8988T (cell line): ENCODE data around the gene KCNMB2.

Experiments used
- DNase-seq: peaks from one replicate; pipeline ENCODE4 v3.0.0; 2011

The KCNMB2 gene

GRCh38 chr3:178663201-178663934, 127.1 kb downstream of the KCNMB2 start:
- DNase-seq, result no peak

DNA sequence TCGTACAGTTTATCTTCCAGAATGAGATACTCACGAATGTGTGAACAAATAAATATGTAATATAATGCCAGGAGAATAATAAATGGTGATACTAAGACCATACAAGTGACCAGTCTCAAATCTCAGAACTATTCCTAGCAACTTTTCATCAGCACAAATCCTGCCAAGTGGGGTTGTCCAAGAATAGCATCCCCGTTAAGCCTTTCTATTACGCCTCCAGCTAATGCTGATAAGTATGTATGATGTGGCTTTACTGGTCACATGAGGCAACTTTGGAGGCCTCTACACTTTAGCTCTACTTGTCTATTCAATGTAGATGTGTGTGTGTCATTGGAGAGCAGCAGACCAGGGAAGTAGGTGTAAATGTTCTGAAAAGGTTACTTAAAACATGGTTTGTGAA, 129.5 kb downstream of the KCNMB2 start:
- DNase-seq, result no peak

- DNase-seq, result no peak
These were observed 132.9 kb downstream of the KCNMB2 start for GRCh38 chr3:178669022-178669601.

DNA sequence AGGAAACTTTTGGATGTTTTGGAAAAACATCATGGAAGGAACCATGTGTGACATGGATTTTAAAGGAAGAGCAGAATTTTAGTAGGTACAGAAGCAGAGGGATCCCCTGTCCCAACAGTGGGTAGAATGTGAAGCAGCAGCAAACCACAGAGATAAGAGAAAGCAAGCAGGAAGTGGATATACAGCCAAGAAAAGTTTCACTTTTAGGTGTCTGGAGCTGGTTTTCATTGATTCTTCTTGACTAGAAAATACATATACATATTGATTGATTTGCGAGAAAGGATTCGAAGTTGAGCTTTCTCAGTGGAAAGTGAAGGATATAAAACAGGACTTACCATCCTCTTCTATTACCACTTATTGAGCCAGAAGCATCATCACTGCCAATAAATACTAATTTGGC, 133.5 kb downstream of the KCNMB2 start:
- no peak for DNase-seq

- DNase-seq, result no peak
These were observed 135.1 kb downstream of the KCNMB2 start for GRCh38 chr3:178671377-178671776.

DNA sequence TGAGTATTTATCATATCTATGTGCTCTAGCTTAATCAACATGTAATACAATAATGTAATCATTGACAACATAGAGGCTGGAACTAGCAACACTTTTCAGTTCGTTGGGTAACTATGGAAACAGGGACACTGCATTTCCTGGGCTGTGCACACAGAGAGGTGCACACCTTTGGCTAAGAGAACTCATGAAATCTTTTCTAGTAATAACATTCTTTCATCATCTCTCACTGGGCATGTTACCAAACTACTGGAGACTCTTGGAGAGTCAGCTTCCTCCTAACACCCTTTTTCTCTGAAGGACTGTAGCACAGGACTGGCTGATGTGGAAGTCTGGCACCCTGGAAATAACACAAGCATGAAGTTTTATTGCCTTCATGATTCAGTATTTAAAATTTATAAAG, 135.6 kb downstream of the KCNMB2 start:
- no peak for DNase-seq

DNA sequence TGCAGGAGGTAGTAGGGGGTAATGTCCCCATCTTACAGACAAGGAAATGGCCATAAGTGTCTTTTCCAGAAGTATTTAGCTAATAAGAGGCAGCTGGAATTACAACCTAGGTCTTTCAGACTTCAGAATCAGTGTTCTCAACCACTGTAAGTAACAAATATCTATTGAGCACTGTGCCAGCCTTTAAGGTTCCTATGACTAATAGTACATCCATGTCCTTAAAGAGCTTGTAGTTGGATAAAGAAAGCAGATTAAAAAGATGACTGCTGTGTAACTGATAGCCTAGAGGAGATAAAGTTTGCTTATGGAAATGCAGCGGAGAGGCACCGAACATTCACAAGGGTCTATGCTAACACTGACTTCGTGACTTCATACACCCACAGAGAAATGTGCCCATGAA, 136.0 kb downstream of the KCNMB2 start:
- no peak for DNase-seq

DNA sequence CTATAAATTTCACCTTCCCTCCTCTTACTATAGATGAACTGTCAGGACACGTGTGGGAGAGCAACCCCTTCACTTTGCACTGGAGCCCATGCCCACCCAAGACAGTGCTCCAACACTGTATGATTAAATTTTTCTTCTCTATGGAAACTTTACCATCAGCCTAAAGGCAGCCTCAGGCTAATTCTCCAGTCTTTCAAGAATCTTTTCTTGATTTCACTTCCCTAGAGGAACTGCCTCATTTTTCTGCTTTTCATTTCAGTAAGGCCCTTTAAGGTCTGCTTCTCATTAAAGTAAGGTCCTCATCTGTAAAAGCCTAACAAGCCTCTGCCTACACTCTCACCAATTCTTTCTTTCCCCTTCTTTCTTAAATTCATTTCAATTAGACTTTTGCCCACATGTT, 137.3 kb downstream of the KCNMB2 start:
- no peak for DNase-seq

- DNase-seq, result no peak
These were observed 139.8 kb downstream of the KCNMB2 start for GRCh38 chr3:178676077-178676476.

GRCh38 chr3:178676942-178677790, 140.9 kb downstream of the KCNMB2 start:
- DNase-seq, result no peak

- DNase-seq, result no peak
These were observed 141.7 kb downstream of the KCNMB2 start for GRCh38 chr3:178677961-178678360.

GRCh38 chr3:178680037-178680436, 143.8 kb downstream of the KCNMB2 start:
- DNase-seq, result no peak

- DNase-seq, result no peak
These were observed 144.3 kb downstream of the KCNMB2 start for GRCh38 chr3:178680489-178680888.

DNA sequence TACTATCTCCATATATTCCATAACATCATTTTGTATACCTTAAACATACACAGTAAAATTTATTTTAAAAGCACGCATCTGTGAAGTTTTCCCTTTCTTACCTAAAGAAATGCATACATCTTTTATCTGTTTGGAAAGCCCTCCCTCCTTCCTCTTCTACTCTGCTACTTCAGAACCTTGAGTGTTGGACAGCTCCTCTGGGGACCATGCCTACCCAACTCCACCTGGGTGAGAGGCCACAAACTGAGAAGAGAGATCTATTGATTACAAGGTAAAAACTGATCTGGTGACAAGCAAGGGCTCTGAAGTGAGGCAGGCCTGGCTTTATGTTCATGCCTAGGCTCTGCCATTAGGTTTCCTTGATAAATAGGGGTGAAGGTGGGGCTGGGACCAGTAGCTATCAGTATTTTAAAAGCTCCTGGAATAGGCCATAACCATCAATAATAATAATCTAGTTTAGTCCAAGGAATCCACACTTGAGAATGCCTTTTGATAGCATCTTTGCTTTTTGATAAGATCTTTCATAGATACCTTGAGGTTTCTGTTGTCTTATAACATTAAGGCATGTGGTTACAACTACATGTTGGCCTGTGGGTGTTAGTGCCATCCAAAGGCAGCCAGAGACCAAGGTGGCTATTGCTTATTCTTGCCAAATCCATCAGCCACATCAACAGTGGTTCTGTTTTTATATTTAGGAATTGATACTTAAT, 148.8 kb downstream of the KCNMB2 start:
- no peak for DNase-seq

GRCh38 chr3:178685591-178685906, 149.3 kb downstream of the KCNMB2 start:
- DNase-seq, result no peak

- DNase-seq, result no peak
These were observed 150.6 kb downstream of the KCNMB2 start for GRCh38 chr3:178686826-178687225.

DNA sequence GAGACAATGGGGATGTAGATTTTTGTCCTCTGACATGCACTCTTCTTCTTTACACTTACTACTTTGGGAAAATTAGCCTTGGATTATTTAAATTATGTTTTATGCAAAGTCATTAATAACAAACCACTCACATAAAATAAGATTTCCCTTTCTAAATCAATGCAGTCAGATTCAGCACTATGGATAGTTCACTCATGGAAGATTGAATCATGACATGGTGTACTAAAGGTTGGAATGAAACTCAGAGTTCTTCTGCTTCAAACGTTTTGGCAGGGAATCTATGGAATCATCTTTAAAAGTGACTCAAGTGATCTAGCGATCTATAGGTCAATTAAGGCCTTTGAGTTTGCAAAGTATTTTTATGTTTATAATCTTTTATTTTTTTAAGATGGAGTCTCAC, 154.3 kb downstream of the KCNMB2 start:
- DNase-seq, result no peak

GRCh38 chr3:178699364-178699763, 163.1 kb downstream of the KCNMB2 start:
- DNase-seq, result no peak

DNA sequence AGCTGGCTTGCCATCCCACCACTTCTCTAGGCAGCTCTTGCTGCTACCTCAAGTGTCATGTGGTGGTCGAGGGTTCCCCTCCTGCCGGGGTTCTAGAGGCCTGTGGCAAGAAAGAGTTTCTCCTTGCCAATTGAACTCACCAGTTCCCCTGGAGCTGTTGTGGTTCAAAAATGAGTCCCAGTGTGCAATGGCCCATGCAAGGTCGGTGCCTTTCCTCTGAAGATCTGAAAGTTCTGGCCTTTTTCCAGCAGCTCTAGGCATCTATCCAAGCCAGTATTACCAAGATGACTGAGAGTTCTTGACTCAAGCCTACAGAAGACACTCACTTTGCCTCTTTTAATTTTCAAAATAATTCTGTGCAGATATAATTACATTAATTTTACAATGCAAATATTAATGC, 163.6 kb downstream of the KCNMB2 start:
- no peak for DNase-seq

- no peak for DNase-seq
These were observed 167.2 kb downstream of the KCNMB2 start for GRCh38 chr3:178703268-178703975.

GRCh38 chr3:178705925-178706324, 169.7 kb downstream of the KCNMB2 start:
- no peak for DNase-seq

- no peak for DNase-seq
These were observed 170.2 kb downstream of the KCNMB2 start for GRCh38 chr3:178706411-178706810.
